ENCODE data around the gene LILRB1.
"Not testable (repeated sequence)": the region's sequence is repeated elsewhere in the genome, so short reads cannot be mapped to it uniquely, and the experiment has no call there.

DNA sequence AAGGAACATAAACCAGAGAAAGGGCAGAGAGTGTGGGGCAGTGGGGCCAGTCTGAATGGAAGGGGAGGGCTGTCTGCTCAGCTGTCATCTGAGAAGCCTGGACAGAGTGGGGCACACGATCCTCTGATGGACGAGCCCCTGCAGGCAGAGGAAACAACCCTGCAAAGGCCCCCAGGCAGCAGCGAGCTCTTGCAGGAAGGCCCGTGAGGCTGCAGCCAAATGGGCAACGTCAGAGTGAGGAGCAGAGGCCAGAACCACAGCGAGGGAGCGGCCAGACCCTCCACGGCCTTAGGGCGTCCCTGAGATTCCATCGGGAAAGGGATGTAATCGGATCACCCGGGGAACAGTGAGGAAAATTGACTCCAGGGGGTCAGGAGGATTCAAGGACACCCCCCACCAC, 5.8 kb downstream of the LILRB1 start:
- TF ChIP-seq, protein P1, sequence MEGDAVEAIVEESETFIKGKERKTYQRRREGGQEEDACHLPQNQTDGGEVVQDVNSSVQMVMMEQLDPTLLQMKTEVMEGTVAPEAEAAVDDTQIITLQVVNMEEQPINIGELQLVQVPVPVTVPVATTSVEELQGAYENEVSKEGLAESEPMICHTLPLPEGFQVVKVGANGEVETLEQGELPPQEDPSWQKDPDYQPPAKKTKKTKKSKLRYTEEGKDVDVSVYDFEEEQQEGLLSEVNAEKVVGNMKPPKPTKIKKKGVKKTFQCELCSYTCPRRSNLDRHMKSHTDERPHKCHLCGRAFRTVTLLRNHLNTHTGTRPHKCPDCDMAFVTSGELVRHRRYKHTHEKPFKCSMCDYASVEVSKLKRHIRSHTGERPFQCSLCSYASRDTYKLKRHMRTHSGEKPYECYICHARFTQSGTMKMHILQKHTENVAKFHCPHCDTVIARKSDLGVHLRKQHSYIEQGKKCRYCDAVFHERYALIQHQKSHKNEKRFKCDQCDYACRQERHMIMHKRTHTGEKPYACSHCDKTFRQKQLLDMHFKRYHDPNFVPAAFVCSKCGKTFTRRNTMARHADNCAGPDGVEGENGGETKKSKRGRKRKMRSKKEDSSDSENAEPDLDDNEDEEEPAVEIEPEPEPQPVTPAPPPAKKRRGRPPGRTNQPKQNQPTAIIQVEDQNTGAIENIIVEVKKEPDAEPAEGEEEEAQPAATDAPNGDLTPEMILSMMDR (IDR thresholded peaks at IDR 0.05; ENCODE audit: insufficient read depth, low read length, poor library complexity, severe bottlenecking): not testable (repeated sequence)
- TF ChIP-seq EZH2phosphoT487 (conservative IDR thresholded peaks at IDR 0.05; ENCODE audit: low read length): not testable (repeated sequence)

All from SU-DHL-6 (cell line).